HG03378 (cell line): ENCODE measurements around the gene SDK1.
"Not testable (repeated sequence)": the region's sequence is repeated elsewhere in the genome, so short reads cannot be mapped to it uniquely, and the experiment has no call there.

Source experiments
- ATAC-seq: cut with Tn5 transposase; IDR thresholded peaks from one replicate; pipeline ENCODE4 v1.9.1; 2021; ENCODE audit warnings: mild to moderate bottlenecking, moderate library complexity; ENCODE audit not compliant: unreplicated experiment

SDK1 gene

DNA sequence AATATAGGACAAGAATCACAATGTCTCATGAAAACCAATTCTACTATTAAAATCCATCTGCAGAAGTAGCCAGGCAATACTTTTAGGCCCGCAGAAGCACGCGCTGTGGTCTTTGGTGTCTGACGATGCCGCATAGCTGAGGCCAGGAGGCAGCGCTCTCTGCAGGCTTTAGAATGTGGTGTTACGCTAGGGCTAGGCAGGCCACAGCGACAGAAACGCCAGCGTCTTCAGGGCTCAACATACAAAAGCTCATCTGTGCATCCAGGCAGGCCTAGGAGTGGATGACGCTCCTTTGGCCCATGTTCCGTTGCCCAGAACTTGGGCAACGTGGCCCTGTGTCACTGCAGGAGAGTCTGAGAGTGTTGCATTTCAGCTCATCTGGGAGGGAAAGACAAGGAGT is 779.9 kb downstream of the SDK1 start:
- no peak for ATAC-seq

DNA sequence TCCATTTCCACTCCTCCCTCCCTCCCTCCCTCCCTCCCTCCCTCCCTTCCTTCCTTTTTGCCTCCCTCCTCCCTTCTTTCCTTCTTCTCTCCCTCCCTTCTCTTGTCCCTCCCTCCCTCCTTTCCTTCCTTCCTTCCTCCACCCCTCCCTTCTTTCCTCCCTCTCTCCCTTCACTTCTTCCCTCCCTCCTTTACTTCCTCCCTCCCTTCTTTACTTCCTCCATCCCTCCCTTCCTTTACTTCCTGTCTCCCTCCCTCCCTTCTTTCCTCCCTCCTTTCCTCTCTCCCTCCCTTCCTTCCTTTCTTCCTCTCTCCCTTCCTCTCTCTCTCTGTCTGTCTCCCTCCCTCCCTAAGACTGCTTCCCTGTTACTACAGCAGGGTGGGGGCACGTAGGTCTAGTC is 782.5 kb downstream of the SDK1 start:
- no peak for ATAC-seq

DNA sequence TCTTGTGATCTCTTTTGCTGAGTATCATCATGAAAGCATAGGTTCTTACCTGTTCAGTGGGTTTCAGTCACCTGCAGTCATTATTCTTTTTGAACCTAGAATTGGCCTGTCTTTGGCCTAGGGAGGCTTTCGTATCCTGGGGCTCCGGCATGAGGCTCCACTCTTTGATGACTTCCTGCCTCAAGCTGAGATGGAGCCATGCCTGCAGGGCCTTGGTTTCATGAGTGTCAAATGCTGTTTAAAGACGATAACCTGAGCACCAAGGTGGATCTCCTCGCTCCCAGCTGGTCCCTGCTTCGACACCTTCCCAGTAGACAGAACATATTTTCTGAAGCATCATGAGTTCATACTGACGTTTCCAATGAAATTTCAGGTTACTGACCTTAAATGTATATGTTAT is 783.2 kb downstream of the SDK1 start:
- no peak for ATAC-seq

DNA sequence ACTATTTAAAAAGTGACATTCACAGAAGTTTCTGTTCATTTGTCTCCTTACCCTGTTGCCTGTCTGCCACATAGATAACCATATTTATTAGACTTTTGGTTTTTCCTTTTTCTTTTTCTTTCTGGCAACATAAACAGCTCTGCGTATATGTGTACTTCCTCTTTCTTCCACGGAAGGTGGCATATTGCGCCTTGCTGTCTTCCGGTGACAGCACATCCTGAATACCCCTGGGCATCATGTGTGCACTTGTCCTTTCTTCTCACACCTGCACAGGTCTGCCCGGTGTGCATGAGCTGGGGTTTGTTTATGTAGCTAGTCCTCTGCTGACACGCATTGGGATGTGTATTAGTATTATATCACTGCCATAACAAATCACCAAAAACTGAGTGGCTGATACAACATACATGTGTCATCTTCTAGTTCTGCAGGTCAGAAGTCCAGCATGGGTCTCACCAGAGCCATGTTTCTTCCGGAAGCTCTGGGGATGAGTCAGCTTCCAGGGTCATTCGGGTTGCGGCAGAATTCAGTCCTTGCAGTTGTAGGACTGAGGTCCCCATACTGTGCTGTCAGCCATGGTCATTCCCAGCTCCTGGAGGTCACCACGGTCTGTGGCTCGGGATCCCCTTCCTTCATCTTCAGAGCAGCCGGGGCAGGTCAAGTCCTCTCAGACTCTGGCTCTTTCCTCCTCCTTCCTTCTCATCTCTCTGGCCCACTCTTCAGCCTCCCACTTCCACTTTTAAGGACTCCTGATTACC is 785.1 kb downstream of the SDK1 start:
- ATAC-seq: no peak

DNA sequence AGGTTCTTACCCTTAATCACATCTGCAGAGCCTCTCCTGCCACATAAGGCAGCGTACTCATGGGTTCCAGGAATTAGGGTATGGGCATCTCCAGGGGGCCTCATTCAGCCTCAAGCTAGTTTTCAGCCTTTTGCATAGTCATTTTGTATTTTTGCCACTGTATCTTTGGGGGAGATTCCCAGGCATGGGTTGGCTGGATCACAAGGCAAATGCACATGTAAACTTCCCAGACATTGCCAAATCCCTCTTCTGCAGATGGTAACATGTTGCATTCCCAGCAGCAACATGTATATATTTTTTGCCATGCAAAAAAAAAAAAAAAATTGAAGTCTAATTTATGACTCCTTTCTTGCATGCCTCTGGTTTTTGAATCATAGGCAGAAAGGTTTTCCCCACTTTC is 785.7 kb downstream of the SDK1 start:
- no peak for ATAC-seq

DNA sequence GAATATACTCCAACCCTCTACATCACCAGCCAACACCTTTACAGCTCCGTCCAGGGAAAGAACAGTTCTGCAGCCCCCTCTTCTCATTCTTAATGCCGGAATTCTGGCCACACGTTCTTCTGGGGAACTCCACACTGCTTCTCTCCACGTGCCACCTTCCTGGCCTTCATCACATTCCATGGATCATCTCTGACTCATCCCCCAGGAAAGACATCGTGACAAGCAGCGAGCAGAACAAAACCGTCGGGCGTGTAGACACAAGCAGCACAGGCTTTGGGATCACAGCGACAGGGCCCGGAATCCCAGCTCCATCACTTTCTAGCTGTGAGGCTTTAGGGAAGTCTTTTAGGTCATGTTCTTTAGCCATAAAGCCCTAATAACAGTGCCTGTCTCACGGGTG is 790.7 kb downstream of the SDK1 start:
- no peak for ATAC-seq

DNA sequence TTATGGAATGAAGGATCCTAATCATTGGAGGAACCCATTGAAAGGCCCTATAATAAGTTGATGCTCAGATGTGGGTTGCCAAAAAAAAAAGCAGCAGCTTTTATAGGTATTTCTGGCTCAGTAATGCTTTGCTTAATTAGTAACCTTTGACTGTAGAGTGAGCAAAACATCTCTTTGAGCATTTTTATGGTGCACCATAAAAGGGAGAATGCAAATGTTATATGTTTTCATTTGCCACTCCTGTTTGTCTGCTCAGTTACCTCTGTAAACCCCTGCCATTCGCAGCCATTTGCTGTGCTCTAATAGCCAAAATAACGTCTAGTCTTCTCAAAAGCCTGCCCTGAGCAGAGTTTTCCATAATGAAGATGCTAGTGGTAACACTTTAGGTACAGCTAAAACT is 792.0 kb downstream of the SDK1 start:
- ATAC-seq: no peak

DNA sequence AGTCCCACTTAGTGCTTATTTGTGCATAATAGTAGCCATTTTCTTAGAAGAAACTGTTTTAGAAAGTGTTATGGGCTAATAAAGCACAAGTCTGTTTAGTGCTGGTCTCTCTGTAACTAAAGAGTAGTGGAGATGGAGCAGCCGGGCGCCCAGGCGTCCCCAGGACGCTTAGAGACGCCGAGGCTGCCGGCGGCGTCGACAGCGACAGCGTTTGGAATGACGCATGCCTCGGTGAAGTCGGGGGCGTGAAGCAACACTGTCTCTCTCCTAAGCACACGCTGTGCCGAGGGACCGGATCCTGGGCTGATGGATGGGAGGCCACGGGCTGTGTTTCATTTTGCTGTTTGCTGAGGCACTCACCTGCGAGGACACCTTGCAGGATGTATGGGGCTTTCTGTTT is 792.4 kb downstream of the SDK1 start:
- no peak for ATAC-seq

DNA sequence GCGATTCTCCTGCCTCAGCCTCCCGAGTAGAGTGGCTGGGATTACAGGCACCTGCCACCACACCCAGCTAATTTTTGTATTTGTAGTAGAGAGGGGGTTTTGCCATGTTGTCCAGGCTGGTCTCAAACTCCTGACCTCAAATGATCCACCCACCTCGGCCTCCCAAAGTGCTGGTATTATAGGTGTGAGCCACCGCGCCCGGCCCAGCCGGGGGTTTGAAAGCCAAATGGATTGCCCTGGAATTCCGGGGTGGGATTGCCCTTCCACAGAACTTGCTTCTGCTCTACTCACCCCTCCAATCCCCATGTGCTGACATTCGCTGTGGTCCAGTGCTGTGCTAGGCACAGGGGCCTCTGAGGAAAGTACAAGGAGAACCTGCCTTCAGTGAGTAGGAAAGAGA is 793.1 kb downstream of the SDK1 start:
- ATAC-seq: not testable (repeated sequence)

DNA sequence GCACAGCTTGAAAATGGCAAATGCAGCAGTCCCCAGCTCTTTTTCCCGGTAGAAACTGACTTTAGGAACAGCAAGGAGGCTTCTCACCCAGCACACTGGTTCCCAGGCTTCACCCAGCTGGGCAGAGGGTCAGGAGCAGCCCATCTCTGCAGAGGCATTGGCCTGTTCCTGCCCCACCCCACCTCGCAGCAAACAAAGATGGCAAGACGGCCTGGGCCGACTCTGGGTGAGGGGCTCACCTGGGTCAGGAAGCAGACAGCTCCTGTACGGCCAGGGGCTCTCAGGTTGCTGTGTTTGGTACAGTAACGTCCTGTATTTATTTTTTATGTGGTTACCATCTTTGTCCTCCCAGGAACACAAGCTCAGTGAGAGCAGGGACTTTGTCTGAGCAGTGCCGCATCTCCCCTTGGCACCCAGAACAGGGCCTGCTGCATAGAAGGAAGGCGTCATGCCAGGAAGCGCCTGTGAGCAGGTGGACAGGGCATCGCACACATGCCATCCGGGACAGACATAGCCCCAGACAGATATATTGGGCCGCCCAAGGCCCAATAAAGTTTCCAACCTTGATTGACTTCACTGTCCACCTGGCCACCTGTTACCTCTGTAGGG is 796.1 kb downstream of the SDK1 start:
- ATAC-seq: no peak

DNA sequence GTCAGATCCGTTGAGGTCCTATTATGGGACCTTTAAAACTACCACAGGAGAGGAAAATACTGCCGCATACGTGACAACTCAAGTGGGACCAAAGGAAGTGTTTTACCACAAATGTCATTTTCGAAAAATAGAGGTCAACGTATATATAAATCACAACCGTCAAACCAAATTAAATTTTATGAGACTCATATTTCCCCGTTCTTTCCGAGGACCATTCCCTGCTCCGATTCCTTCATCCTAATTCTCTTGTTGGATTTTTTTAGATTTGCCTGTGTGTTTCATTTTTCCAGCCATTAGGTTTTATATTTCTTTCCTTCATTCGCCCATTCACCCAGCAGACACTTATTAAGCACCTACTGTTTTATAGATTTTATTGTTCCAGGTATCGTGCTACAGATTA is 797.1 kb downstream of the SDK1 start:
- ATAC-seq: no peak

DNA sequence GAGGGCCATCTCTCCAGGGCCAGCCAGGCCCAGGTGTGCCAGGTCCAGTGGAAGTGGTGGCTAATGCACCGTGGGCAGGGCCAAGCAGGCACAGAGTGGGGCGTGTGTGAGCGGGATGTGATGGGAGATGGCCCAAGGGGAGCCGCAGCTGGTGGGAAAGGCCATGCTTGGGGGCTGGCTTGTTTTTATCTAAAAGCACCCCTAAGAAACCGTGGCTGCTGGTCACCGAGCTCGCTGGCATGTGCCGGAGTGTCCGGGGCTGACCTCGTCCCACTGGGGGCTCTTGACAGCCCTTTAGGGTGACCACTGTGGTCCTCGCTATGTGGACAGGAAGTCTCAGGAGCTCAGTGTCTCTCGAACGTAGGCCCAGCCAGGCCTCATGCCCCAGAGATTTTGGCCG is 798.6 kb downstream of the SDK1 start:
- no peak for ATAC-seq

DNA sequence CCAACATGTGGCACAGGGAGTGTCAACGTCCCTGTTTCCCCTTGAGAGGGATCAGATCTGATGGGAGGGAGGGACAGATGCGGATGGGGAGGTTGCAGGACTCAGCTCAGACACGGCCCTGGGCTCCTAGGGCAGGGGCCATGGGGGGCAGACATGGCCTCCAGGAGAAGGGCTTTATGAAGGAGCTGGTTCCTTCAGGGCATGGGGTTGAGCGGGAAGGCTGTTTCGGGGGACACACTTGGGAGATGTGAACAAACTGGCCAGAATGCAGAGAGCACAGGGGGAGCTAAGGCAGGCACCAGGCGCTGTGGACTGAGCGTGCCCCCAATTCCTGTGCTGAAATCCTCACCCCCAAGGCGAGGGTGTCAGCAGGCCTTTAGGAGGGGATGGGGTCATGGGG is 799.1 kb downstream of the SDK1 start:
- no peak for ATAC-seq

DNA sequence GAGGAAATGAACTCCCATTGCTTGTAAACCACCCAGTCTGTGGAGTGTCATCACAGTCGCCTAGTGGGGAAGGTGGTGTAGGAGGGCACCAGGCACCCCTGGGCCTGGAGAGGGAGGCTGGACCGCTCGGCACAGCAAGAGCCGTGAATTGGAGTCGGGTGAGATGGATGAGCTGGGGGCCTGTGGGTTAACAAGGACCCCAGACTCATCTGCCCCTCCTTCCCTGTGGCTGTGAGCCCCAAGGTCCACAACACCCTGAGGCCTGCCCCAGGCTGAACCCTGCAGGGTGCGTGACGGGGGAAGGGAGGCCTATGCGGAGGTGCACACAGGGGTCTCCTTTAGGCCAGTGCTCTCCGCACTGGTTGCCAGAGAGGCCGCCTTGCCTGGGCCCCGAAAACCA is 799.6 kb downstream of the SDK1 start:
- ATAC-seq: no peak

DNA sequence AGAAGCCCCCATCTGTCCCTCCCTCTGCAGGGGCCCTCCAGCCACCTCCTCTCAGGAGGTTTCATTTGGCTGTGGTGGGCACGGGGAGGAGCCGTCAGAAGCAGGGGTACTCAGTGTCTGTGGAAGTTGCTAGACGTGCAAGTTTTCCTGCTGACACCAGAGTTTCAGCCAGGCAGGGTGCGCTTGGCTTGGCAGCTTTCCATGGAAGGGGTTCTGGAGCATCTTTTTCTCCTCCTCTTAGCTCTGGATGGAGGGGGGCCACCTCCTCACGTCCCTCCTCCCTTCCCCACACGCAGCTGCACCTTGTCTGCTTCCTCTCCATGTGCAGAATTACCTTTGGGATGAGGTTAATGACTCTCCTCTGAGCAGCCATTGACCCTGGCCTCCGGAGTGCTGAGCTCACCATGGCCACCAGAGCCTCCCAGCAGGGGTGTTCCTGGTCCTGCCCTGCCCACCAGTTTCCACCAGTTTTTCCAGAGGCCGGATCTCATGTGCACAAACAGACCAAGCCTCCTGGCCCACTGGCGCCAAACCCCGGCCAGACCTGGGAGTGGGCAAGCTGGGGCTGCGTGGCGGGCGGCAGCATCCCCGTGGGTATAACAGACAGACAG is 801.3 kb downstream of the SDK1 start:
- ATAC-seq: no peak

DNA sequence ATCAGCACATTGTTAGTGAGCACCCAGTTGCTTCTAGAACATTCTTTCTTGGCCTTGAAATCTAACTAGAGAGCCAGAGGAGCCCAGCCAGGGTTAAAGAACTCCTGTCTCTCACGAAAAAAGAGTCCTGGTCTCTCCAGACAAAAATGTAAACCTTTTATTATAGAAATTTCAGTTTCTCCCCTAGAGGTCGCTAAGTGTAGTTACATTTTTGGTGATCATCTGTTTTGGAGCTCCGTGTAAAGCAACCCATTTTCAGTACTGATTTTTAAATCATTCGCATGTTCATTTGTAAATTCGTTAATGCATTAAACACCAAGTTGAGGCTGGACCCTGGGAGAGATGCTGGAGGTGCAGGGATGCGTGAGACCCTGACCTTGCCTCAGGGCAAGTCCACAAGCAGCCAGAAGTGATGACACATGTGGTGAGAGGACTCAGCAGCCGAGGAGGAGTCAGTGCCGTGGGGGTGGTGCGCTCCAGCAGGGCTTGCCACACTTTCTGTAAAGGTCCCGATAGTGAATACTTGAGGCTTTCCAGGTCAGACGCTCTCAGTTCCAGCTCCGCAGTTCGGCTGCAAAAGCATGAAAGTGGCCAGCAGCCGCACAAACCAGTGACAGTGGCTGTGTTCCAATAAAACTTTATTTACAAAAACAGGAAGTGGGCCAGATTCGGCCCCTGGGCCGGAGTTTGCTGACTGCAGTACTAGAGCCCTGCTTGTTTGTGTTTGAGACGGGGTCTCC is 802.5 kb downstream of the SDK1 start:
- no peak for ATAC-seq

DNA sequence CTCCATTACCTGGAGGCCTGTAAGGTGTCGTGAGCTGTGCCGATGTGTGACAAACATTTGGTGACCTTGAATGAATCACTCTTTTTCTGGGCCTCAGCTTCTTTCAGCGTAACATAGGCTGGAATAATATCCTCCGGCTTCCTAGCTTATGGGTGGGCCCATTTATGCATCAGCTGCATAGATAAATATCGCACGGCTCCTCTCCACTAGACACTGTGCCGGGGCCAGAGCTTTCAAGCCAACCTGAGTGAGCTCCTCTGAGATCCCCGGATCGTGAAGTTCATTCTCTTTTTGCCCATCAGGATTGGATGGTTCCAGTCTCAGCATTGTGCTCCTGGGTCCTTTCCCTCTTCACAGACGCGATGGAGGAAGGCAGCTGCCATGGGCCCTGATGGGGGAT is 806.8 kb downstream of the SDK1 start:
- no peak for ATAC-seq

DNA sequence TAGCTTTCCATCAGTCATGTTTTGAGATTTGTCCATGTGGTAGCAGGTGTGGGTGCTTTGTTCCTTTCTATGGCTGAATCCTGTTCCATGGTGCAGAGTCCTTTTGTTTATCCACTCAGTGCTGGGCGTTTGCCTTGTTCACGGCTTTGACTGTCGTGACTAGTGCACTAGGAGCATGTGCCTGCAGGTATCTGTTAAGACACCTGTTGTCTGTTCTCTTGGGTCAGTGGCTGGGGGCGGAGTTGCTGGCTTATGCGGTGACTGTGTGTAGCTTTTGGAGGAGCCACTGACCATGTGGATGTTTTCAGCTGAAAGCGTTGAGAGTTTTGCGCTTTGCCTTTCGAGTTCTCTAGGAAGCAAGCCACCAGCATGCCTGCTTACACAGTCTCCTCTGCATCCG is 807.9 kb downstream of the SDK1 start:
- no peak for ATAC-seq

DNA sequence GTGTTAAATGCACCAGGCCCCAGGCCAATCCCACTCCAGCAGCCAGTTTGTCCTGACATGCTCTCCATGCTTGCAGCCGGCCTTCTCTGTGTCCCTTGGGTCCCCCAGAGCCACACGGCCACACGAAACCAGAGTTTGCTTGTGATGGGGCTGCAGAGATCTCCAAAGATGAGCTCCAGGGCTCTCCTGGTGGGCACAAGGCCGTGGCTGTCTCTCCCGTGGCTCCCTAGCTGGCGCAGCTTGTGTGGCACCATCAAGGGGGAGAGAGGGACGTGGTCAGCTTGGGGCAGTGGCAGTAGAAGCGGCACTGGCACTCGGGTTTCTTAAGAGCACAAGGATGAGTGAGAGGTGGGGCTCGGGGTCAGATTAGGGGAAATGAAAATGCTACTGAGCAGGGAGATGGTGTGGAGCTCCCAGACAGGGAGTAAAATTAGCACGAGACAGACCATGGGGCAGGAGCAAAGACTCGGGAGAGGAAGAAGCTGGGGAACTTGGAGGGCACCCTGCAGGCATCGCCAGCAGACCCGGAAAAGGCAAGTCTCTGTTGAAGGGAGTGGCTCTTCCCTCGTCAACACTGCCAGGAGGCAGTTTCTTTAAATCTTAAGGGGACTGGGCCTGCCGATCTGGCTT is 808.5 kb downstream of the SDK1 start:
- no peak for ATAC-seq

DNA sequence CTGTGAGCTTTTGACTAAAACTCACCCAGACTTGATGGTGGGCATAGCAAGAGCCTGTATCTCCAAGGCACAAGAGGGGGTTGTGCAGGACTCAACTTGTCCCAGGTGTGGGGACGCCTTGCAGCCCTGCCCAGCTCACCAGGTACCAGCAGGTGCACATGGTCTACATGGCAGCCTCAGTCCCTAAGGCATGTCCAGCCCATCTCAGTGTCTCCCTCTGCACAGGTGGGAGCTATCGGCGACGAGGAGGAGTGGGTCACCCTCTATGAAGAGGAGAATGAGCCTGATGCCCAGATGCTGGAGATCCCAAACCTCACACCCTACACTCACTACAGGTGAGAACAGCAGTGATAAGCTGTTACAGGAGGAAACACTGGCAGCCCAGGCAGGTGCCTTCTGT is 809.4 kb downstream of the SDK1 start:
- no peak for ATAC-seq

DNA sequence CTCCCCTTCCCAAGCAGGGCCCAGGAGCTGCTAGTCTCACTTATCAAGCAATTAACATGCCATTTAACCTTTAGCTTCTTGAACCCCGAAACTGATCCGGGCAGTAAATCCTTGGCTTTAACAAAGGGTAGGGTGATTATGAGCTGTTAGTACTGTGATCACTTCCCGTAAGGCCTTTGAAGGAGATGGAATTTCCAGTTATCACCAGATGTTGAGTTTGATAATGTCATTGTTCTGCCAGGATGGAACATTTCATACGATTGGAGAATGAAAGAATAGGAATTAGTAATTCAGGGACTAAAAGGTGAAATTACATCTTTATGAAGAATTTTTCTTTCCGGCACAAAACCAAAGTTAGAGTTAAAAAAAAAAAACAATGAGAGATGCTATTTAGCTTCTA is 810.1 kb downstream of the SDK1 start:
- ATAC-seq: no peak
